Measurements from ENCODE around the gene DBNL. TPM values are rescaled to one million over a fixed set of nuclear protein-coding genes. Genes with fewer than 3 reads are reported as not detected.

The DBNL gene
- total and polyA plus RNA-seq, 2 of the 13 experiments (the other 11 are each of a cell fraction or from before 2014, with no cell fraction given) = 20.8 to 35.1 TPM

DNA sequence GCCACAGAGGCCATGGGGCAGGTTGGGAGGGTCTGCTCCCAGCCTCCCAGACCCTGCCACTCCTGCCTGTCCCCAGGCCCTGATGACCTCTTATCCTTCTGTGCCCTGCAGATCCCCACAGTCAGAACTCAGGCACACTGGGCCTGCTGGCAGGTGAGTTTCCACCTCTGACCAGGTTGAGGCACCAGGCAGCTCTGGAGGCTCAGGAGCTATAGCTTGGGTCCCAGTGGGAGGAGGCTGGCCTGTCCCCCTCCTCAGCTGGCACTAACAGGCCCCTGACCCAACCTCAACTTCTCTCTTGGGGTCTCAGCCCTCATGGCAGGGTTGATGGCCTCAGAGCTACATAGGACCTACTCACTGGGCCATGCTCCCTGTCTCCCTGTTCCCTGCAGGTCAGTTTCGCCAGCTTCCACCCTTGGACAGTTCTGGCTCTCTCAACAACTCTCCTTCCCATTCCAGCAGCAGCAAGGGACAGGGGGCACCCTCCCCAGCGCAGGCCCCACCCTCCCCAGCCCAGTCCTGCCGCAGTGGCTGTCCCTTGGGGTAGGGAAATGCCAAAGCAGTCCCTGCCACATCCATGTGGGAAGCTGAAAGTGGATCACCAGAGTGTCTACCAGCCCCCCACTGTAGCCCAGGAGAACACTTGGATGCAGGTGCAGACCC is 56.9 kb downstream of the DBNL start (continued):
- no peak for TF ChIP-seq PHF21A (CRISPR knock-in tag; IDR thresholded peaks at IDR 0.05)
- peak; percentile 30; the same call in 1 of the 2 replicates for TF ChIP-seq MTA1 (CRISPR knock-in tag; IDR thresholded peaks at IDR 0.05; ENCODE audit: borderline replicate concordance)
- no peak for TF ChIP-seq NR3C1 (CRISPR knock-in tag; IDR thresholded peaks at IDR 0.05)
- peak; percentile 37; the same call in 1 of the 2 replicates for TF ChIP-seq GABPB1 (CRISPR knock-in tag; IDR thresholded peaks at IDR 0.05)
- no peak for TF ChIP-seq KAT2B (IDR thresholded peaks at IDR 0.05; ENCODE audit: borderline replicate concordance, low read depth, low read length)
- no peak for TF ChIP-seq HNRNPL (IDR thresholded peaks at IDR 0.05; ENCODE audit: low read depth, low read length)
- TF ChIP-seq, protein P1, sequence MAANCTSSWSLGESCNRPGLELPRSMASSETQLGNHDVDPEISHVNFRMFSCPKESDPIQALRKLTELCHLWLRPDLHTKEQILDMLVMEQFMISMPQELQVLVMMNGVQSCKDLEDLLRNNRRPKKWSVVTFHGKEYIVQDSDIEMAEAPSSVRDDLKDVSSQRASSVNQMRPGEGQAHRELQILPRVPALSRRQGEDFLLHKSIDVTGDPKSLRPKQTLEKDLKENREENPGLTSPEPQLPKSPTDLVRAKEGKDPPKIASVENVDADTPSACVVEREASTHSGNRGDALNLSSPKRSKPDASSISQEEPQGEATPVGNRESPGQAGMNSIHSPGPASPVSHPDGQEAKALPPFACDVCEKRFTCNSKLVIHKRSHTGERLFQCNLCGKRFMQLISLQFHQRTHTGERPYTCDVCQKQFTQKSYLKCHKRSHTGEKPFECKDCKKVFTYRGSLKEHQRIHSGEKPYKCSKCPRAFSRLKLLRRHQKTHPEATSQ (CRISPR knock-in tag; IDR thresholded peaks at IDR 0.05; ENCODE audit: borderline replicate concordance) = no peak
- peak; percentile 12; the same call in 1 of the 2 replicates for TF ChIP-seq ZFY (CRISPR knock-in tag; IDR thresholded peaks at IDR 0.05)
- no peak for TF ChIP-seq MYC (CRISPR knock-in tag; IDR thresholded peaks at IDR 0.05; ENCODE audit: borderline replicate concordance)
- TF ChIP-seq ZNF607 (CRISPR knock-in tag; IDR thresholded peaks at IDR 0.05; ENCODE audit: borderline replicate concordance) = 0 out of 2 replicates have a peak, but pooled peaks have one; percentile 37
- TF ChIP-seq ZNF501 (CRISPR knock-in tag; IDR thresholded peaks at IDR 0.05) = peak; percentile 44; the same call in 1 of the 2 replicates
- TF ChIP-seq HNRNPH1 (optimal IDR thresholded peaks at IDR 0.05; ENCODE audit: low read depth, low read length) = no peak
- no peak for TF ChIP-seq ZSCAN31 (CRISPR knock-in tag; IDR thresholded peaks at IDR 0.05; ENCODE audit: low read depth)
- no peak for TF ChIP-seq KIAA2018 (CRISPR knock-in tag; IDR thresholded peaks at IDR 0.05; ENCODE audit: borderline replicate concordance)
- TF ChIP-seq ZFX (CRISPR knock-in tag; IDR thresholded peaks at IDR 0.05; ENCODE audit: low read depth) = peak; percentile 13; the same call in 1 of the 2 replicates
- 0 out of 2 replicates have a peak, but pooled peaks have one; percentile 20 for TF ChIP-seq SP2 (CRISPR knock-in tag; IDR thresholded peaks at IDR 0.05)
- no peak for TF ChIP-seq FOXM1 (CRISPR knock-in tag; IDR thresholded peaks at IDR 0.05)
- TF ChIP-seq HDAC1 (CRISPR knock-in tag; IDR thresholded peaks at IDR 0.05) = 0 out of 2 replicates have a peak, but pooled peaks have one; percentile 39
- TF ChIP-seq ZNF615 (CRISPR knock-in tag; IDR thresholded peaks at IDR 0.05; ENCODE audit: borderline replicate concordance) = no peak
